Suppressor macrophage (primary cell): ENCODE measurements around the gene TFPT.
"Not testable (repeated sequence)": the region's sequence is repeated elsewhere in the genome, so short reads cannot be mapped to it uniquely, and the experiment has no call there.

Experiments used
- DNase-seq, 4 experiments: peaks; one replicate each; pipeline ENCODE4 v3.0.0-alpha.2; 2020 to 2022

TFPT gene

DNA sequence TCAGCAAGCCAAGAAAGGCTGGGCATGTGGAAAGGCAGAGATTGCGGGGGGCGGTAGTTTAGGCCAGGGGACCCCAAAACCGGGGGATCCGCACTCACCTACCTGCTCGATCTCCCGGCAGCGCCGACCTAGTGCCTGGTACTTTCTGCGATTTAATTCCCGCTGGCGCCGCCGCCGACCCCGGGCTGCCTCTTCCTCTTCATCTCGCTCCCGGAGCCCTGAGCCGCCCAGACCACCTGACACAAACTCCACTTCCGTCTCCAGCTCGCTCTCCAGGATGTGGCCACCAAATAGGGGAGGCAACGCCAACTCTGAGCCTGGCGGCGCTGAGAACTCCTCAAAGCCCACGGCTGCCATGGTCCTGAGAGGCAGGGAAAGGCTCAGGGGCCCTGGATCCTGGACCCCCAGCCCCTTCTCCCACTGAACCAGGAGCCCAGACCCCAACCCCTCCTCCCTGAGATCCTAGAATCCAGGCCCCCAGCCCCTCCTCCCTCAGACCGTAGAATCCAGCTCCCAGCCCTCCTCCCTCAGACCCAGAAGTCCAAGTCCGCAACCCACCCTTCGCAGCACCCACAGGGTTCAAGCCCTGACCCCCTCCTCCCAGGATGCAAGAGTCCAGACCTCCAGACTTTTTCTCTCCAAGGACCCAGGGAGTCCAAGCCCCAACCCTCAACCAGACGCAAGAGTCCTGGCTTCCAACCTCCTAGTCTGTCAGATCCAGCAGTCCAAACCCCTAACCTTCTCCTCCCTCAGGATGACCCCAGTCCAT is 933 bp downstream of the TFPT start:
- DNase-seq: peak; percentile 73 to 87 (median 84)

DNA sequence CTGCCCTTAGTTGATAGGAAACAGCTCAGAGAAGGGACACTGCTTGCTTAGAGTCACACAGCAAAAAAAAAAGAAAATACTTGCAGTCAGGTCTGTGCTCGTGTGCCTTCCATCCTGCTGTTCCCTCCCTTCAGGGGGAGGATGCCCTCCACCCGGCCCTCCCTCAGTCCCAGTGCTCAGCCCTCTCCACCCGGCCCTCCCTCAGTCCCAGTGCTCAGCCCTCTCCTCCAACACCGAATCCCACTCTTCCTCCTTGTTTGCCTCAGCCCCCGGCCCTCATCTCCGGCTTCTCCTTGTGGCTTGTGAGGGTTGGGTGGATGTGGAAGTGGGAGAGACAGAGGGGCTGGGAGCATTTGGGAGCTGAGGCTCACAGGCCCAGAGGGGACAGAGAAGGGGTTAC is 5.8 kb downstream of the TFPT start:
- DNase-seq: no peak

DNA sequence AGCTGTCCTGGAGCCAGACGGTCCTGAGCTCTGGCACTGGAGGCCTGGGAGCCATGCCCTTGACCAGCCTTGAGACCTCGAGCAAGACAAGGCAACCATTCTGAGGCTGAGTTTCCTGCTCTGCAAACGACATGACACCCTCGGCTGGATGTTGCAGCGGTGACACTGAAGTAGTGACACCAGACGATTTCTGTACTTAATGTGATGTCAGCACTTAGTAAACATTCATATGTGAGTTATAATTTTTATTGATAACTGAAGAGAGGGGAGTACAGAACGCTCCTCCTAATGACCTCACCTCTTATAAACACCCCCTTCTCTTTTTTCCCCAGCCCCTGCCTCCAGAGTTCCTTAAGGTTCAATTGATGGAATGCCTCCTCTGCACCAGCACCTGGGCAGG is 7.0 kb downstream of the TFPT start:
- no peak for DNase-seq

DNA sequence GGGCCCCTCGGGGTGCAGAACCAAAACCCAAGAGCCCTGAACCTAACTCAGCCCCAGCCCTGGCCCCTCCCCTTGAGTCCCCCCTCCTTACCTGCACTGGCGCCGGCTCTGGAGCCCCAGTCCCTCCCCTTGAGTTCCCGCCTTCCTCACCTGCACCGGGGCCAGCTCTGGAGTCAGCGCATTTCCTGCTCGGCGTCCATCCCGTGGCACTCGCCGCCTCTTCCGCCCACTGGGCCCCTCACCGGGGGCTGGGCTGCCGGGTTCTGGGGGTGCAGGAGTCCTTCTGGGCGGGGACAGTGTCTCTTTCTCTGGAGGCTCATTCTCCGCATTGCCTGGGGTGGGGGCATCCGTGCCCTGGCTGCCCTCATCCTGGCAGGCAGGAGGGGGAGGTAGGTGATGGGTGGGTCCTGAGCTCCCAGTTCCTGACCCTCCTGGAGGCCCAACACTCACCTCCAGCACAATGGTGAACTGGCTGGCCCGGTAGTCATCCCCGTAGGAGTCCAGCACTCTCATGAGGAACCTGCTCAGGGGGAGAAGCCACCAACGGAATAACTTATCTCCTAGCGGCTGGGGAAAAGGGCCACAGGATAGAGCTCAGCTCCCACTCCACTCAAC is 7.5 kb downstream of the TFPT start:
- DNase-seq: no peak

DNA sequence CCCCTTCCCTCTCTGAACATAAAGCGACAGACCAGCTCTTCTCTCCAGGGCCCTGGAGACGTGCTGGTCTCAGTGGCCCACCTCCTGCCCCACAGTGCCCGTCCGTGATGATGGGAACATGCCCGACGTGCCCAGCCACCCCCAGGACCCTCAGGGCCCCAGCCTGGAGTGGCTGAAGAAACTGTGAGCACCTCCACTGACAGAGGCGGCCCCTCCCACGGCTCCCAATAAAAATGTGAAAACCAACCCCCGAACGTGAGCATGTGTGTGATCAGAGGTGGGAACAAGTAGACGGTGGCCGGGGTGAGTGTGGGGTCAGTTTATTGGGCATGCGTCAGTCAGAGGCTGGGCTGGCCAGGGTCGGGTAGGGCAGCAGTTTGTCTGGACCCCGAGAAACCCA is 8.7 kb downstream of the TFPT start:
- DNase-seq: no peak

DNA sequence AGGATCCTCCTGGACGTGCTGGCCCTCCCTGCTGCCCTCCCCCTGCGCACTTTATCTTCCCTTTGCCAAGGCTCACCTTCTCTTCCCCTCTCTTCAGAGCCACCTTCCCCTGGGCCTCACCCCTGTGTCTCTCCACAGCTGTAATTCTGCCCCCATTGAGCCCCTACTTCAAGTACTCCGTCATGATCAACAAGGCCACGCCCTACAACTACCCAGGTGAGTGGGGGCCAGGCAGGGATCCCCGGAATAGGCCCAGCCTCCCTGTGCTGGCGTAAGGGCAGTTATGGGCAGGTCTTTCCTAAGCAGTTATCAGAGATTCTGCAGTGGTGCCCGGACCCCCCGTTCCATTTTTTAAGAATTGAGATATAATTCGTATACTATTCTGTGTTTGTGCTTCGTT is 9.7 kb downstream of the TFPT start:
- no peak for DNase-seq

DNA sequence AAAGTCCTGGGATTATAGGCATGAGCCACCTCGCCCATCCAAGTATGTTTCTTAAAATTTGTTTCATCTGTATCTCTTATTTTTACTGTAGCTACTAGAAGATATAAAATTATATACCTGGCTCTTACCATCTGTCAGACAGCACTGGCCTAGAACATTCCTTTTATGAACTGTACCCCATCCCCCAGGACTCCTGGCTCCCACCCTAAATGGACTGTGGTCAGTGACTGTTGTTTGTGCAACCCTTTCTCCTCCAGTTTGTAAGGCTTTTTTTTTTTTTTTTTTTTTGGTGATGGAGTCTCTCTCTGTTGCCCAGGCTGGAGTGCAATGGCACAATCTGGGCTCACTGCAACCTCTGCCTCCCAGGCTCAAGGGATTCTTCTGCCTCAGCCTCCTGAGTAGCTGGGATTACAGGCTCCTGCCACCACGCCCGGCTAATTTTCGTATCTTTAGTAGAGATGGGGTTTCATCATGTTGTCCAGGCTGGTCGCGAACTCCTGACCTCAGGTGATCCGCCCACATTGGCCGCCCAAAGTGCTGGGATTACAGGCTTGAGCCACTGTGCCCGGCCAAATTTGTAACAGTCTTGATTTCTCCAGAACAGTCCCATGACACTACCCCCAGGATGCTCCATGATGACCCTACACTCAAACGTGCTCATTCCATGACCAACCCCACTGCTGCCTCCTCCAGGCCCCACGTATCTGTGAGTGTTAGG is 10.3 kb downstream of the TFPT start:
- peak in 2 of 4 experiments; percentile 15 to 26 for DNase-seq

DNA sequence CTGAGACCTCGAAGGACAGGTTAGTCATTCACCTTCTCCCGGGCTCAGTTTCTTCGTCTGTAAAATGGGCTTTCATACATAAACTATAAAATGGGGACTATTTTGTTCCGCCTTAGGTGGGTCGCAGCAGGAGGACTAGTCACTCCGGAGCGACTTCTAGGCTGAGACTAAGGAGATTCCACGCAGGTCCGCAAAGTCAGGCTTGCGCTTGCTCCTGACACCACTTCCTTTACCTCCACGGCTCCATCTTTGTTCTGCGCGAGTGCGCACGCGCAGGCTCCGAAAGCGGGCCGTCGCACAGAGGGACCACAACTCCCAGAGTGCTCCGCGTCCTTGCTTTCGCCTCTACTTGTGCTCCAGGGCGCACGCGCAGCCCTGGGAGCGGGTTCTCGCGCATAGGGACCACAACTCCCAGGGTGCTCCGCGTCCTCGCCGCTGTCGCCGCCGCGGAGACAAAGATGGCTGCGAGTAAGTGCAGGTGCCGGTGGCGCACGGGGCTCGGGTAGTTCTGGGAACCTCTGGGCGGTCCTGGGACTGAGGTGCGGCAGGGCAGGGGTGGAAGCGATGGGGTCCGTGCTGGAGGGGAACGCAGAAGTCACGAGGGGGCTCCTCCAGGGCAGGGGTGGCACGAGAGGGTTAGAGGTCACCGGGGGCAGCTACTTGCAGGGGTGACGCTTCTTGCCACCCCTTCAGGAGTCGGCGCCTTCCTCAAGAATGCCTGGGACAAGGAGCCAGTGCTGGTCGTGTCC is 12.9 kb downstream of the TFPT start, which contains the start of gene NDUFA3:
Gene NDUFA3 (plus strand): TSS at position 435 of the 749 bp plus-strand sequence. CDS start 24 bp downstream, at position 459.
- DNase-seq: peak; percentile 99 to 100 (median 100)

DNA sequence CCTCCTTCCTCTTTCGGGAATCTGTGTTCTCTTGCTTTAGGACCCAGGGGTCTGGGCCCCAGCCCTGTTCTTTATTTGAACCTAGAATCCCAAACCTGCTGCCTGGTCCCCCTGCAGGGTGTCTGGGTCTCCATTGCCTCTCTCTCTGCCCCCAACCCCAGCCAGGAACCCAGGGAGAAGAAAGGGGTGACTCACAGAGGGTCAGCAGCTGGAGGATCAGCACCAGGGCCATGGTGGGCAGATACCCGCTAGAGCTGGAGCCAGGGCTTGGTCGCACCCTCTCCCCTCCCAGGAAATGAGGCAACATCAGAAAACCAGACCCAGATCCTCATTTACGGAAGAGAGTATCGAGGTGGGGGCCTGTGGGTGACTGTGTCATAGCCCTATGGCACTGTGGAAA is 14.9 kb downstream of the TFPT start, which contains the start of gene OSCAR:
Gene OSCAR (minus strand): TSS at position 243 of the 400 bp plus-strand sequence. CDS start 11 bp downstream, at position 232.
- peak; percentile 84 to 93 (median 90) for DNase-seq

DNA sequence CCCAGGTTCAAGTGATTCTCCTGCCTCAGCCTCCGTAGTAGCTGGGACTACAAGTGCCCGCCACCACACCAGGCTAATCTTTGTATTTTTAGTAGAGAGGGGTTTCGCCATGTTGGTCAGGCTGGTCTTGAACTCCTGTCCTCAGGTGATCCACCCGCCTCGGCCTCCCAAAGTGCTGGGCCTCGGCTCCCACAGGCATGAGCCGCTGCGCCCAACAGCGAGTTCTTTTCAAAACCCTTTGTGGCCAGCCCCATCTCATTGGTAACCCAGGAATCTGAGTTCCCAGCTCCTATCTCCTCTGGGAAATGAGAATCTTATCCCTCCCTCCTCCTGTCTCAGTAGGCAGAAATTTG is 15.6 kb downstream of the TFPT start:
- DNase-seq: not testable (repeated sequence)

DNA sequence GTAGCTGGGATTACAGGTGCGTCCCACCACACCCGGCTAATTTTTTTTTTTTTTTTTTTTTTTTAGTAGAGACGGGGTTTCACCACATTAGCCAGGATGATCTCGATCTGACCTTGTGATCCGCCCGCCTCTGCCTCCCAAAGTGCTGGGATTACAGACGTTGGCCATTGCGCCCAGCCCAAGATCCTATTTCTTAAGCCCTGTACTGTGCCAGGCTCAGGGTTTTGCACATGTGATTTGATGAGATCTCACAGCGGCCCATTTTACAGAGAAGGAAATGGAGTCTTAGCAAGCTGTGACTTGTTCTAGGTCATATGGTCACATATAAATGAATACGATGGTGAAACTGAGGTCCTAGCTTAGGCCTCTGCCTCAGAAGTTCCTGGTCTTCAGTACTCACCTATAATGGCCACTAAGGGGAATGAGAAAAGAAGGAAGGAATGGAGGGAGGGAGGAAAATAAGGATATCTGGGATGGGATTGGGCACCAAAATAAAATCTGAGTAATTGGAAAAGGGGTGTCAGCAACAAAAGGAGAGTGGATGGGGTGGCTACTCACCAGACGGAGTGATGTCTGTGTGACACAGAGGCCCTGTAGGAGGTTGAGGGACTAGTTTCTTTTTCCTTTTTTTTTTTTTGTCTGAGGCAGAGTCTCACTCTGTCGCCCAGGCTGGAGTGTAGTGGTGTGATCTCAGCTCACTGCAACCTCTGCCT is 16.1 kb downstream of the TFPT start:
- DNase-seq: peak; percentile 58 to 78 (median 72)

DNA sequence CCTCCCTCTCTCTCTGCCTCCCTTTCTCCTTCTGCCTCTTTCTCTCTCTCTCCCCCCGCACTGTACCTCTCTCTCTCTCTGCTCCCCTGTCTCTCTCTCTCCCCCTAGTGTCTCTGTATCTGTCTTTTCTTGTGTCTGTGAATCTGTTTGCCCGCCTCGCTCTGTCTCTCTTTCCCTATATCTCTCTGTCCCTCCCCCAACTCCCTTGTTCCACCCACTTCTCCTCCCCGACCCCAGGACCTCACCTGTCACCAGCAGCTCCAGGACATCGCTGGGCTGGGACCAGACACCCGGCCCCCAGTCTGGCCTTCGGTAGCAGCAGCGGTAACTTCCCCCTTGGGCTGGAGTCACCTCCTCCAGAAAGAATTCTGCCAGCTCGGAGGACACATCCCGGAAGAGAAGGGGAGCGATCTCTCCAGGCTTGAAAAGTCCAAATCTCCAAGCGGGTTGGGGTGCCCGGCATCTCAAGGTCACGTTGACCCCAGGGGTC is 18.8 kb downstream of the TFPT start:
- DNase-seq: peak; percentile 32 to 77 (median 56)

DNA sequence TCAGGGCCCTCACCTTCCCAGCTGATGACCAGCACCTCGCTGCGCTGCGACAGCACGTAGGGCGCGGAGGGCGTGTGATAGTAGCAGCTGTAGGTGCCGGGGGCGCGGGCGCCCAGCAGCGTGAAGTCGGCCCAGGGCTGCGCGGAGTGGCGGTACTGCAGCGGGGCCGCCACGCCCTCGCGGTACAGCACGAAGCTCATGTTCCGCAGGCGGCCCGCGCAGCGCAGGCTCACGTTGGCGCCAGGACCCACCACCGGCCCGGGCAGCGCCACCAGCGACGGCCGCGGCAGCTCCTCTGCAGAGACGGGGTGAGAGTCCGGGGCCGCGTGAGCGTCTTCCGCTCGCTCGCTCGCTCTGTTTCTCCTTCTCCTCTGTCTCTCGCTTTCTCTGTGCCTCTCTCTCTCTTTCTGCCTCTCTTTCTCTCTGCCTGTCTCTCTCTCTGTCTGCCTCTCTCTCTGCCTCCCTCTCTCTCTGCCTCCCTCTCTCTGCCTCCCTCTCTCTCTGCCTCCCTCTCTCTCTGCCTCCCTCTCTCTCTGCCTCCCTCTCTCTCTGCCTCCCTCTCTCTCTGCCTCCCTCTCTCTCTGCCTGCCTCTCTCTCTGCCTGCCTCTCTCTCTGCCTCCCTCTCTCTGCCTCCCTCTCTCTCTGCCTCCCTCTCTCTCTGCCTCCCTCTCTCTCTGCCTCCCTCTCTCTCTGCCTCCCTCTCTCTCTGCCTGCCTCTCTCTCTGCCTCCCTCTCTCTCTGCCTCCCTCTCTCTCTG is 19.4 kb downstream of the TFPT start:
- DNase-seq: peak; percentile 31 to 71 (median 52)

DNA sequence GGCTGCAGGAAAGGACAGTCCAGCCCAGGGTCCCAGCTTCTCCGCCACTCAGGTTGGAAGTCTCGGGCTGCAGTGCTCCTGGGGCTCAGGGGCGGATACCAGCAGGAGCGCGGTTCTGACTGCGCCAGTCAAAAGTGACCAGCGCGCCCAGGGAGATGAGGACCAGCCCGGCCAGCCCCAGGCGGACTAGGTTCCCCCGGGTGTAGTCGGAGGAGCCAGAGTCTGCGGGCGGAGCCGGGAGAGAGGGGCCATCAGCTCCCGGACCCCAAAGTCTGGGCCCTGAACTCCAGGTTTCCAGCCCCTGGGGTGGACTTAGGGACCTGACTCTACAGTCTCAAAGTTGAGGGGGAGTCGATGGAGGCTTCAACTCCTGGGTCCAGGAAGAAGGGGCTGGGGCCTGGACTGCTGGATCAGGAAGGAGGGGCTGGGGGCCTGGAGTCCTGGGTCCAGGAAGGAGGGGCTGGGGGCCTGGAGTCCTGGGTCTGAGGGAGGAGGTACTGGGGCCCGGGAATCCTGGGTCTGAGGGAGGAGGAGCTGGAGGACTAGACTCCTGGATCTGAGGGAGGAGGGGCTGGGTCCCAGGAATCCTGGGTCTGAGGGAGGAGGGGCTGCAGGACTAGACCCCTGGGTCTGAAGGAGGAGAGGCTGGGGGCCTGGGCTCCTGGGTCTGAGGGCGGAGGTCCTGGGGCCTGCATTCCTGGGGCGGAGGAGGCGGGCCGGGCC is 20.2 kb downstream of the TFPT start:
- DNase-seq: no peak

DNA sequence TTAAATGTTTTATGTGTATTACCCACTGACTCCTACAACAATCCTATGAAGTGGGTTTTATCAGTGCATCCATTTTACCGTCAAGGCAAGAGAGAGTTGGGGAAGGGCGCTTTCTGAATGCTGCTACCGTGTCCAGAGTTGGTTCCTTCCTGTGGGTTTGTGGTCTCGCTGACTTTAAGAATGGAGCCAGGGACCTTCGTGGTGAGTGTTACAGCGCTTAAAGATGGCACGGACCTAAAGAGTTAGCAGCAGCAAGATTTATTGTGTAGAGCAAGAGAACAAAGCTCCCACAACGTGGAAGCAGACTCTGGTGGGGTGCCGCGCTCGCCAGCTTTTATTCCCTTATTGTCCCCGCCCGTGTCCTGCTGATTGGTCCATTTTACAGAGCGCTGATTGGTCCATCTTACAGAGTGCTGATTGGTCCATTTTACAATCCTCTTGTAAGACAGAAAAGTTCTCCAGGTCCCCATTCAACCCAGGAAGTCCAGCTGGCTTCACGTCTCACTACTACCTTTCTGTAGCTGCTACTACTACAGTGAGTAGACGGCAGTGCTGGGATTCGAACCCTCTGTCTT is 20.9 kb downstream of the TFPT start:
- no peak for DNase-seq

DNA sequence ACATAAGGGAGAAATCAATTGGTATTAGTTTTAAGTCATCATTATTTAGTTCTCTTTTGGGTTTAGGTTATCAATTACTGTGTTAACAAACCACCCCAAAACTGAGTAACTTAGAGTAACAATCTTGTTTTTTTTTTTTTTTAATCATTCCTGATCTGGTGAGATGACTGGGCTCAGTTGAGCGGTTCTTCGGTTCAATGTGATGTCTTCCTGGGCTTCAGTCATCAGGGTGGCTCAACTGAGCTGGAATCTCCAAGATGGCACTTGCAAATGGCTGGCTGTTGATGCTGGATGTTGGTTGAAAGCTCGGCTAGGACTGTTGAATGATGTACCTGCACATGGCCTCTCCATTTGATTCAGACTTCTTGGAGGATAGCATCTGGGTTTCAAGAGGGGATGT is 31.0 kb downstream of the TFPT start:
- no peak for DNase-seq

DNA sequence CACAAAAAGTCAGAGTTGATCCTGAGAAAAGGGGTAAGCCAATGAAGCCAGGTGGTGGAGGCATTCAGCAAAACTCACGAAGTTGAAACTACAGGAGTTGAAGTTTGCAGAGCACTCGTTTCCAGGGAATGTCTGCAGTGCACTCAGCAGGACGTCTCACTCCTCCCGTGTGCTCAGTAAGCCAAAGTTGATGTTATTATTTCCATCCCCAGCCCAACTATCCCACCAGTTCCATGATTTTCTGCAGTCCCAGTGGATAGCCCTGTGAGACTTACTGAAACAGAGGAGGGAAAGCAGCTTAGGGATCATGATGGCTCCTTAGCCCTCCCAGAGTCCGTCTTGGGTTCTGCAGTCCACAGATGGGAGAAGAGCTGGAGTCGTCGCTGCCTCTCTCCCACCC is 34.4 kb downstream of the TFPT start, which contains the start of gene TARM1:
Gene TARM1 (minus strand): TSS at position 334 of the 400 bp plus-strand sequence. CDS start 25 bp downstream, at position 309.
- DNase-seq: peak in 1 of 4 experiments; percentile 21

DNA sequence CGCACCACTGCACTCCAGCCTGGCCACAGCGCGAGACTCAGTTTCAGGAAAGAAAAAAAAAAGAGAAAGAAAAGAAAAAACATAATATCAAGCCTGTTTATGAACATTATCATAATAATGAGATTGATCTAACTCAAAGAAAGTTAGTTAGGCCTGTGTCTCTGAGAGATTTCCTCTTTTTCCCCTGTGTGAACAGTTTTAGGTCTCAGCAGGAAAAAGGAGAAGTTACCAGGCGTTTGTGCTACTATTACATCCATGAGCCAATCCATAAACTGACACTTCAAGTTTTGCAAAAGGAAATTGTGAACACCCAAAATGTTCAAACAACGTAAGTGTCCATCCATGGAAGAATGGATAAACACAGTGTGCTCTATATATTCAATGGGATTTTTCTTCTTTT is 38.1 kb downstream of the TFPT start:
- DNase-seq: peak; percentile 51 to 87 (median 74)

DNA sequence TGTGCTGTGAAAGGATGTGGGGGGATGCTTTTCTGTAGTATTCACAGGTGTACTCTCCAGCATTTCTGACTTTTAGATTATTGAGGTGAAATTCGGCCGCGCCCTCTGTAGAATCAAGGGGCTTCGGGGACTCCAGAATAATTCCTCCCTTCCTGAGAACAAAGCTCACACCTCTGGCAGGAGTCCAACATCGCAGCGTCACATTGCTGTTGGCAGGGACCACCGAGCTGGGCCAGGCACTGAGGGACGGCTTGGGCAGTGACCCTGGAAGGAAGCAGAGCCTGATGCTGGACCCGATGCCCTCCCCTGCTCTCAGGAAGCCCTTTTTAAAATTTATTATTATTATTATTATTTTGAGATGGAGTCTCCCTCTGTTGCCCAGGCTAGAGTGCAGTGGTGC is 40.6 kb downstream of the TFPT start:
- no peak for DNase-seq

DNA sequence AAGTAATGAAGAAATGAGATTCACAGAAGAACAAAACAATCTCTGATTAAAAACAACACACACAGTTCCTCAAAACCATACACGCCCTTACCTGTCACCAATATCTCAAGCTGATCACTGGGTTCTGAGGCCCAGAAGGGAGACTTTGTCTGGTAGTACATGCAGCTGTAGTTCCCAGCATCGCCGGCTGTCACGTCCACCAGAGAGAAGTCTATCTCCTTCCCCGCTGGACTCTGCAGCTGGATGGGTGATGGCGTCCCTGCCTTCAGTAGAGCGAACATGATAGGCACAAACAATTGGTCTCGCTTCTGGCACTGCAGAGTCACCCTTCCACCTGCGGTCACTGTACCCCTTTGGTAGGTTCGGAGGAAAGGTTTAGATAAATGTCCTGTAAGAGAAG is 41.6 kb downstream of the TFPT start:
- DNase-seq: no peak
